Naive thymus-derived CD4-positive, alpha-beta T cell (primary cell): ENCODE results near the gene PPARG. TPM values are rescaled to one million over a fixed set of nuclear protein-coding genes. Genes with fewer than 3 reads are reported as not detected.

Experiments
- ATAC-seq: fragments of 150-1000 bp; cut with Tn5 transposase; 2 replicates; pipeline ENCODE4 v1.10.0; 2021; ENCODE audit warnings: mild to moderate bottlenecking, moderate library complexity
- CTCF ChIA-PET: fragments of 350-600 bp; sonication (Branson Sonifier 250); formaldehyde crosslinking; loops from one replicate; lab custom pipeline; 2021; ENCODE audit warnings: antibody characterized with exemption; lab: Charles Lee
- POLR2A ChIA-PET: fragments of 350-600 bp; sonication (Branson Sonifier 250); formaldehyde crosslinking; loops from one replicate; lab custom pipeline; 2021; ENCODE audit warnings: antibody characterized with exemption, inconsistent platforms; lab: Charles Lee
- DNase-seq, 9 donors: peaks; one replicate each; pipeline versions ENCODE4 v3.0.0 to v3.0.0-alpha.2; 2020 to 2022; ENCODE audit warnings: mixed read lengths in 1 of 9
- H3K27ac ChIP-seq: one replicate; pipeline ENCODE4 v1.7.0; 2013; ENCODE audit warnings: mild to moderate bottlenecking, low read depth, low read length, moderate library complexity
- H3K27me3 ChIP-seq, 2 donors: one replicate each; pipeline ENCODE4 v1.7.0; 2013; ENCODE audit warnings: low read length in 2 of 2, mild to moderate bottlenecking in 2 of 2, moderate library complexity in 2 of 2; ENCODE audit not compliant: control insufficient read depth in 2 of 2, insufficient read depth in 2 of 2
- H3K36me3 ChIP-seq, 3 experiments: 1 replicate in 2 of 3; 2 replicates in 1 of 3; pipeline ENCODE4 v1.7.0; 2013; ENCODE audit warnings: low read length in 3 of 3, mild to moderate bottlenecking in 3 of 3, moderate library complexity in 1 of 3; ENCODE audit not compliant: insufficient read depth in 3 of 3, control insufficient read depth in 2 of 3
- H3K4me1 ChIP-seq, 2 donors: one replicate each; pipeline ENCODE4 v1.7.0; 2013; ENCODE audit warnings: low read length in 2 of 2, mild to moderate bottlenecking in 2 of 2, moderate library complexity in 1 of 2; ENCODE audit not compliant: control insufficient read depth in 2 of 2, insufficient read depth in 2 of 2
- H3K4me3 ChIP-seq: 2 replicates; pipeline ENCODE4 v1.7.0; 2013; ENCODE audit warnings: mild to moderate bottlenecking, low read length
- H3K9me3 ChIP-seq, 3 experiments: 1 replicate in 2 of 3; 2 replicates in 1 of 3; pipeline ENCODE4 v1.7.0; 2013; ENCODE audit warnings: low read length in 3 of 3; ENCODE audit not compliant: control insufficient read depth in 2 of 3
- H3K27ac Mint-ChIP-seq, 9 donors: one replicate each; pipeline ENCODE4 v1.8.0; 2020 to 2022; ENCODE audit warnings: mixed read lengths in 9 of 9, mild to moderate bottlenecking in 8 of 9, moderate library complexity in 5 of 9, inconsistent platforms in 2 of 9
- H3K27me3 Mint-ChIP-seq, 5 donors: one replicate each; pipeline ENCODE4 v1.8.0; 2021 to 2022; ENCODE audit warnings: mixed read lengths in 5 of 5, mild to moderate bottlenecking in 1 of 5
- H3K36me3 Mint-ChIP-seq, 5 donors: one replicate each; pipeline ENCODE4 v1.8.0; 2020 to 2022; ENCODE audit warnings: mixed read lengths in 5 of 5, mild to moderate bottlenecking in 3 of 5, inconsistent platforms in 1 of 5
- H3K4me1 Mint-ChIP-seq, 7 donors: one replicate each; pipeline ENCODE4 v1.8.0; 2020 to 2022; ENCODE audit warnings: mixed read lengths in 7 of 7, mild to moderate bottlenecking in 3 of 7, inconsistent platforms in 1 of 7
- H3K4me3 Mint-ChIP-seq, 10 donors: one replicate each; pipeline ENCODE4 v1.8.0; 2020 to 2022; ENCODE audit warnings: mild to moderate bottlenecking in 10 of 10, mixed read lengths in 10 of 10, moderate library complexity in 6 of 10, inconsistent platforms in 2 of 10
- H3K9me3 Mint-ChIP-seq, 11 donors: one replicate each; pipeline ENCODE4 v1.8.0; 2020 to 2022; ENCODE audit warnings: mixed read lengths in 11 of 11, mild to moderate bottlenecking in 4 of 11, inconsistent platforms in 1 of 11, moderate library complexity in 1 of 11
- intact Hi-C, 2 donors: fragments of 100-400 bp; cut with micrococcal nuclease; formaldehyde crosslinking; loops; one replicate each; pipeline ENCODE4 v1.15.1; 2023
- polyA plus RNA-seq, 2 donors: library from polyadenylated mRNA; unstranded; fragments of 300-500 nt; fragmentation: Illumina TruSeq; gene quantifications; one replicate each; pipeline ENCODE4 v1.2.3, GENCODE V29; 2021
- total RNA-seq, 6 experiments: library from RNA in 5 of 6; stranded (reverse) in 5 of 6; gene quantifications; 1 replicate in 5 of 6; 2 replicates in 1 of 6; pipeline ENCODE4 v1.2.3 and lab custom pipeline; 2021 to 2026

Gene PPARG
- total and polyA plus RNA-seq, 7 experiments from 2014 or later, result 0.37 to 2.1 (median 0.51) TPM; not detected in 3

GRCh38 chr3:12316729-12317351, 28.0 kb downstream of the PPARG start:
- Histone ChIP-seq H3K4me1 (no peaks in the 10 kb centered on the region), H3K4me3 (no peak overlapping the region), H3K27me3 (no peaks in the 10 kb centered on the region), H3K36me3 (no peaks in the 10 kb centered on the region), H3K9me3 (no peaks in the 10 kb centered on the region), H3K27ac (no peak overlapping the region)
- intact Hi-C loops, result no loop called here
- no peak overlapping the region for H3K4me3 Mint-ChIP-seq
- CTCF ChIA-PET, result no interaction called here
- ATAC-seq (no peak), DNase-seq (no peak)
- H3K36me3 Mint-ChIP-seq, result no peaks in the 10 kb centered on the region
- no peaks in the 10 kb centered on the region for H3K9me3 Mint-ChIP-seq
- no peak overlapping the region for H3K27ac Mint-ChIP-seq
- POLR2A ChIA-PET, result no interaction called here
- peaks cover 5 to 14% (median 13%) of the 10 kb centered on the region in 5 donors for H3K27me3 Mint-ChIP-seq
- H3K4me1 Mint-ChIP-seq, result peaks cover 0 to 3% (median 0%) of the 10 kb centered on the region in 7 donors

GRCh38 chr3:12317914-12318313, 29.0 kb downstream of the PPARG start:
- Mint-ChIP-seq H3K27ac (no peak overlapping the region), H3K27me3 (peaks cover 9 to 18% (median 16%) of the 10 kb centered on the region in 5 donors), H3K4me3 (no peak overlapping the region), H3K36me3 (no peaks in the 10 kb centered on the region), H3K9me3 (no peaks in the 10 kb centered on the region), H3K4me1 (peaks cover 0 to 3% (median 0%) of the 10 kb centered on the region in 7 donors)
- ChIA-PET POLR2A (no interaction called here), CTCF (no interaction called here)
- H3K4me1 ChIP-seq, result no peaks in the 10 kb centered on the region
- ATAC-seq (no peak), DNase-seq (no peak)
- intact Hi-C loops, result no loop called here
- no peak overlapping the region for H3K27ac ChIP-seq
- no peaks in the 10 kb centered on the region for H3K9me3 ChIP-seq
- no peaks in the 10 kb centered on the region for H3K36me3 ChIP-seq
- H3K27me3 ChIP-seq, result no peaks in the 10 kb centered on the region
- no peak overlapping the region for H3K4me3 ChIP-seq

- H3K36me3 ChIP-seq, result no peaks in the 10 kb centered on the region
- H3K27me3 Mint-ChIP-seq, result peaks cover 11 to 28% (median 25%) of the 10 kb centered on the region in 5 donors
- ATAC-seq (no peak), DNase-seq (no peak)
- no peaks in the 10 kb centered on the region for H3K9me3 ChIP-seq
- H3K9me3 Mint-ChIP-seq, result no peaks in the 10 kb centered on the region
- H3K4me1 ChIP-seq, result no peaks in the 10 kb centered on the region
- no peaks in the 10 kb centered on the region for H3K36me3 Mint-ChIP-seq
- H3K27me3 ChIP-seq, result peaks cover 0 to 3% of the 10 kb centered on the region in 2 donors
- H3K4me1 Mint-ChIP-seq, result peaks cover 0 to 3% (median 0%) of the 10 kb centered on the region in 7 donors
- no peak overlapping the region for H3K4me3 Mint-ChIP-seq
- POLR2A ChIA-PET, result no interaction called here
- H3K27ac Mint-ChIP-seq, result no peak overlapping the region
- H3K4me3 ChIP-seq, result no peak overlapping the region
- intact Hi-C loops, result no loop called here
- no peak overlapping the region for H3K27ac ChIP-seq
- CTCF ChIA-PET, result no interaction called here
Measured at GRCh38 chr3:12318758-12319621, 30.1 kb downstream of the PPARG start.

- Mint-ChIP-seq H3K4me1 (peaks cover 0 to 3% (median 0%) of the 10 kb centered on the region in 7 donors), H3K27me3 (peaks cover 8 to 25% (median 24%) of the 10 kb centered on the region in 5 donors), H3K27ac (no peak overlapping the region), H3K36me3 (peaks cover 0 to 1% (median 0%) of the 10 kb centered on the region in 5 donors), H3K4me3 (no peak overlapping the region), H3K9me3 (no peaks in the 10 kb centered on the region)
- intact Hi-C loops, result no loop called here
- DNase-seq, result no peak
- no peak overlapping the region for H3K27ac ChIP-seq
- ChIA-PET CTCF (no interaction called here), POLR2A (no interaction called here)
- ATAC-seq, result no peak
- no peaks in the 10 kb centered on the region for H3K36me3 ChIP-seq
- H3K9me3 ChIP-seq, result no peaks in the 10 kb centered on the region
- H3K4me1 ChIP-seq, result no peaks in the 10 kb centered on the region
- H3K4me3 ChIP-seq, result no peak overlapping the region
- H3K27me3 ChIP-seq, result peaks cover 0 to 3% of the 10 kb centered on the region in 2 donors
Measured at GRCh38 chr3:12321015-12321414, 32.1 kb downstream of the PPARG start.

GRCh38 chr3:12323237-12323636, 34.4 kb downstream of the PPARG start:
- no peak overlapping the region for H3K27ac Mint-ChIP-seq
- Histone ChIP-seq H3K4me3 (no peak overlapping the region), H3K4me1 (no peaks in the 10 kb centered on the region), H3K9me3 (no peaks in the 10 kb centered on the region), H3K36me3 (no peaks in the 10 kb centered on the region), H3K27ac (no peak overlapping the region), H3K27me3 (peaks cover 0 to 3% of the 10 kb centered on the region in 2 donors)
- peaks cover 8 to 29% (median 21%) of the 10 kb centered on the region in 5 donors for H3K27me3 Mint-ChIP-seq
- no peaks in the 10 kb centered on the region for H3K9me3 Mint-ChIP-seq
- CTCF ChIA-PET, result no interaction called here
- no peak for DNase-seq
- intact Hi-C loops, result no loop called here
- no peak for ATAC-seq
- peaks cover 0 to 1% (median 0%) of the 10 kb centered on the region in 5 donors for H3K36me3 Mint-ChIP-seq
- POLR2A ChIA-PET, result no interaction called here
- H3K4me3 Mint-ChIP-seq, result no peak overlapping the region
- H3K4me1 Mint-ChIP-seq, result no peaks in the 10 kb centered on the region

- peaks cover 0 to 1% (median 0%) of the 10 kb centered on the region in 5 donors for H3K36me3 Mint-ChIP-seq
- no peaks in the 10 kb centered on the region for H3K36me3 ChIP-seq
- intact Hi-C loops, result no loop called here
- no peak overlapping the region for H3K4me3 Mint-ChIP-seq
- H3K4me1 ChIP-seq, result no peaks in the 10 kb centered on the region
- CTCF ChIA-PET, result interaction anchor here (0.6 kb wide), 1 partner anchor 463 kb away, joined by 3 read pairs; no protein-coding TSS in a partner anchor
- DNase-seq (no peak), ATAC-seq (peak; percentile 64)
- POLR2A ChIA-PET, result no interaction called here
- peaks cover 0 to 3% (median 0%) of the 10 kb centered on the region in 7 donors for H3K4me1 Mint-ChIP-seq
- no peaks in the 10 kb centered on the region for H3K9me3 ChIP-seq
- no peak overlapping the region for H3K27ac ChIP-seq
- H3K9me3 Mint-ChIP-seq, result no peaks in the 10 kb centered on the region
- no peak overlapping the region for H3K4me3 ChIP-seq
- H3K27me3 ChIP-seq, result peaks cover 0 to 3% of the 10 kb centered on the region in 2 donors
- no peak overlapping the region for H3K27ac Mint-ChIP-seq
- peaks cover 8 to 29% (median 21%) of the 10 kb centered on the region in 5 donors for H3K27me3 Mint-ChIP-seq
Measured at GRCh38 chr3:12325586-12326515, 37.0 kb downstream of the PPARG start.
